IPS DF 4.7 (cell line): ENCODE measurements around the gene RUFY1.
"Not testable (repeated sequence)": the region's sequence is repeated elsewhere in the genome, so short reads cannot be mapped to it uniquely, and the experiment has no call there.

Source experiments
- DNase-seq: peaks from one replicate; pipeline ENCODE4 v3.0.0-alpha.2; 2013; ENCODE audit warnings: low spot score; ENCODE audit errors: extremely low read depth

RUFY1 gene

GRCh38 chr5:179658179-179658856, 108.0 kb downstream of the RUFY1 start:
- DNase-seq, result not testable (repeated sequence)
